Measurements from ENCODE around the gene CABLES1. TPM values are rescaled to one million over a fixed set of nuclear protein-coding genes. Genes with fewer than 3 reads are reported as not detected.

The CABLES1 gene
- total and polyA plus RNA-seq, 2 of the 8 experiments (the other 6 are each of a cell fraction or from before 2014, with no cell fraction given) = 9.2 to 26.4 TPM

GRCh38 chr18:23238152-23238531 lies 102.9 kb downstream of the CABLES1 start (continued):
- TF ChIP-seq, protein P1, sequence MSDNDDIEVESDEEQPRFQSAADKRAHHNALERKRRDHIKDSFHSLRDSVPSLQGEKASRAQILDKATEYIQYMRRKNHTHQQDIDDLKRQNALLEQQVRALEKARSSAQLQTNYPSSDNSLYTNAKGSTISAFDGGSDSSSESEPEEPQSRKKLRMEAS (IDR thresholded peaks at IDR 0.05) = no peak
- no peak for TF ChIP-seq BRCA1 (IDR thresholded peaks at IDR 0.05; ENCODE audit: low read depth, low read length)
- no peak for TF ChIP-seq KDM1A (IDR thresholded peaks at IDR 0.05; ENCODE audit: borderline replicate concordance, low read length)
- TF ChIP-seq EZH2 (IDR thresholded peaks at IDR 0.05; ENCODE audit: low read depth, low read length, severe bottlenecking) = no peak
- TF ChIP-seq SRF (IDR thresholded peaks at IDR 0.05; ENCODE audit: low read depth, low read length) = no peak
